IMR-90 (cell line): Measurements from ENCODE around the gene MORN4. TPM values are rescaled to one million over a fixed set of nuclear protein-coding genes. Genes with fewer than 3 reads are reported as not detected.

Experiments
- ATAC-seq: fragments of 200-7000 bp; cut with Tn5 transposase; 2 replicates; pipeline ENCODE4 v1.9.1; 2020; ENCODE audit warnings: low read depth, mild to moderate bottlenecking, moderate library complexity
- BruUV-seq: library from RNA; stranded (reverse); fragments of 400-500 nt; replicated peaks from 2 replicates; lab custom pipeline; 2021; lab: Mats Ljungman, UMichigan
- CTCF ChIA-PET: fragments of 300-600 bp; formaldehyde crosslinking; extraction: SDS; loops from one replicate; lab custom pipeline; 2021; ENCODE audit warnings: antibody characterized with exemption; lab: Yijun Ruan, JAX
- POLR2A ChIA-PET: fragments of 300-600 bp; sonication (Branson Sonifier 250); formaldehyde crosslinking; loops from one replicate; lab custom pipeline; 2022; ENCODE audit warnings: antibody characterized with exemption; ENCODE audit not compliant: unreplicated experiment; lab: Charles Lee
- DNase-seq: peaks from one replicate; pipeline ENCODE4 v3.0.0; 2013
- H2AFZ ChIP-seq: replicated peaks from 2 replicates; pipeline ENCODE3; 2013; ENCODE audit warnings: low read length, mild to moderate bottlenecking; ENCODE audit not compliant: poor library complexity
- H2AK5ac ChIP-seq: 2 replicates; pipeline ENCODE4 v1.6.1; 2013; ENCODE audit warnings: low read depth, low read length, inconsistent platforms
- H2AK9ac ChIP-seq: replicated peaks from 2 replicates; pipeline ENCODE3; 2013; ENCODE audit warnings: mild to moderate bottlenecking, low read depth, low read length, moderate library complexity; ENCODE audit not compliant: poor library complexity
- H2BK120ac ChIP-seq: 2 replicates; pipeline ENCODE4 v1.6.1; 2013; ENCODE audit warnings: low read depth, low read length, inconsistent platforms
- H2BK15ac ChIP-seq: 3 replicates; pipeline ENCODE4 v1.6.1; 2013; ENCODE audit warnings: low read depth, low read length, inconsistent platforms
- H2BK20ac ChIP-seq: 2 replicates; pipeline ENCODE4 v1.6.1; 2013; ENCODE audit warnings: low read depth, mild to moderate bottlenecking, inconsistent platforms, low read length, moderate library complexity
- H2BK5ac ChIP-seq: 2 replicates; pipeline ENCODE4 v1.6.1; 2013; ENCODE audit warnings: mild to moderate bottlenecking, low read depth, low read length, inconsistent platforms; ENCODE audit not compliant: poor library complexity, severe bottlenecking
- H3K14ac ChIP-seq: replicated peaks from 2 replicates; pipeline ENCODE4 v1.6.1; 2013; ENCODE audit warnings: low read depth, low read length, inconsistent platforms
- H3K18ac ChIP-seq: 2 replicates; pipeline ENCODE4 v1.6.1; 2013; ENCODE audit warnings: low read depth, low read length, control low read depth
- H3K23ac ChIP-seq: 2 replicates; pipeline ENCODE4 v1.6.1; 2013; ENCODE audit warnings: low read depth, low read length, inconsistent platforms
- H3K27ac ChIP-seq: 2 replicates; pipeline ENCODE4 v1.5.1; 2013; ENCODE audit warnings: mild to moderate bottlenecking, control low read depth, low read length; ENCODE audit not compliant: insufficient read depth
- H3K27me3 ChIP-seq: 2 replicates; pipeline ENCODE4 v1.6.1; 2013; ENCODE audit warnings: low read length; ENCODE audit not compliant: control insufficient read depth, insufficient read depth
- H3K36me3 ChIP-seq: 2 replicates; pipeline ENCODE4 v1.6.1; 2013; ENCODE audit warnings: low read length, mixed read lengths; ENCODE audit not compliant: control insufficient read depth, insufficient read depth
- H3K4ac ChIP-seq: 2 replicates; pipeline ENCODE4 v1.6.1; 2013; ENCODE audit warnings: low read depth, low read length, inconsistent platforms
- H3K4me1 ChIP-seq: 2 replicates; pipeline ENCODE4 v1.6.1; 2013; ENCODE audit warnings: low read length, mixed read lengths; ENCODE audit not compliant: control insufficient read depth, insufficient read depth
- H3K4me2 ChIP-seq: 2 replicates; pipeline ENCODE4 v1.6.1; 2013; ENCODE audit warnings: low read depth, mild to moderate bottlenecking, control low read depth, low read length, moderate library complexity
- H3K4me3 ChIP-seq: 2 replicates; pipeline ENCODE4 v1.5.1; 2013; ENCODE audit warnings: low read depth, mild to moderate bottlenecking, control low read depth, low read length, moderate library complexity; ENCODE audit not compliant: insufficient read depth
- H3K56ac ChIP-seq: 2 replicates; pipeline ENCODE4 v1.6.1; 2013; ENCODE audit warnings: low read length, inconsistent platforms; ENCODE audit not compliant: insufficient read depth; ENCODE audit errors: extremely low read depth
- H3K79me1 ChIP-seq, 2 experiments: 2 replicates each; pipeline ENCODE4 v1.6.1; 2013; ENCODE audit warnings: low read length in 2 of 2, inconsistent platforms in 1 of 2, low read depth in 1 of 2
- H3K9ac ChIP-seq: 2 replicates; pipeline ENCODE4 v1.6.1; 2013; ENCODE audit warnings: low read depth, low read length, control low read depth
- H3K9me1 ChIP-seq: 2 replicates; pipeline ENCODE4 v1.6.1; 2013; ENCODE audit warnings: low read length, inconsistent platforms; ENCODE audit not compliant: insufficient read depth
- H3K9me3 ChIP-seq: 2 replicates; pipeline ENCODE4 v1.6.1; 2013; ENCODE audit warnings: low read length; ENCODE audit not compliant: control insufficient read depth, insufficient read depth
- H4K20me1 ChIP-seq: 2 replicates; pipeline ENCODE4 v1.6.1; 2013; ENCODE audit warnings: low read length, inconsistent platforms; ENCODE audit not compliant: insufficient read depth
- H4K5ac ChIP-seq: 2 replicates; pipeline ENCODE4 v1.6.1; 2013; ENCODE audit warnings: mild to moderate bottlenecking, low read depth, low read length, control low read depth
- H4K8ac ChIP-seq, 2 experiments: 2 replicates each; pipeline ENCODE4 v1.6.1; 2013; ENCODE audit warnings: low read depth in 2 of 2, low read length in 2 of 2, control low read depth in 1 of 2, inconsistent platforms in 1 of 2
- H4K91ac ChIP-seq: 2 replicates; pipeline ENCODE4 v1.6.1; 2013; ENCODE audit warnings: low read depth, low read length, inconsistent platforms; ENCODE audit not compliant: insufficient read depth
- CHD1 ChIP-seq: IDR thresholded peaks from 2 replicates; pipeline ENCODE4 v1.6.1; 2012; ENCODE audit warnings: low read depth, low read length, improper control_type of control experiment
- MAFK ChIP-seq: IDR thresholded peaks from 2 replicates; pipeline ENCODE4 v1.6.1; 2012; ENCODE audit warnings: low read depth, low read length, improper control_type of control experiment
- MXI1 ChIP-seq: IDR thresholded peaks from 2 replicates; pipeline ENCODE4 v1.6.1; 2012; ENCODE audit warnings: low read depth, mild to moderate bottlenecking, low read length, moderate library complexity, borderline replicate concordance
- POLR2A ChIP-seq: IDR thresholded peaks from 2 replicates; pipeline ENCODE4 v1.6.1; 2012; ENCODE audit warnings: mild to moderate bottlenecking, low read depth, low read length
- RAD21 ChIP-seq: IDR thresholded peaks from 2 replicates; pipeline ENCODE4 v1.6.1; 2012; ENCODE audit warnings: low read length, improper control_type of control experiment
- RCOR1 ChIP-seq: IDR thresholded peaks from 2 replicates; pipeline ENCODE4 v1.6.1; 2012; ENCODE audit warnings: mild to moderate bottlenecking, low read length, improper control_type of control experiment; ENCODE audit not compliant: insufficient replicate concordance
- RFX5 ChIP-seq: IDR thresholded peaks from 2 replicates; pipeline ENCODE4 v1.8.0; 2012; ENCODE audit warnings: low read depth, mild to moderate bottlenecking, low read length, moderate library complexity
- SMC3 ChIP-seq: fragments of 150-350 bp; IDR thresholded peaks from 2 replicates; pipeline ENCODE4 v1.6.1; 2016; ENCODE audit warnings: low read depth, mild to moderate bottlenecking, antibody characterized with exemption, low read length, moderate library complexity
- USF2 ChIP-seq: fragments of 150-350 bp; IDR thresholded peaks from 2 replicates; pipeline ENCODE4 v1.6.1; 2017; ENCODE audit warnings: mild to moderate bottlenecking, antibody characterized with exemption, low read length, low read depth
- WGBS, 2 experiments: methylation state at CpG; one replicate each; pipeline versions ENCODE4 v1.1.5 to v1.1.7; 2013; ENCODE audit warnings: missing lambda C conversion rate in 2 of 2; ENCODE audit not compliant: insufficient read length in 1 of 2; ENCODE audit errors: extremely low coverage in 2 of 2; 5-methylcytosine and 5-hydroxymethylcytosine counted together
- dilution Hi-C: fragments of 300-500 bp; cut with HindIII; formaldehyde crosslinking; loops from one replicate; pipeline ENCODE4 v1.14.3; 2018; ENCODE audit warnings: low sequenced_read_pairs; ENCODE audit not compliant: unreplicated experiment
- in situ Hi-C: fragments of 300-500 bp; cut with MboI; formaldehyde crosslinking; loops from 3 replicates; pipeline ENCODE4 v1.14.3; 2019; ENCODE audit warnings: low sequenced_read_pairs, inconsistent platforms, mixed read lengths
- intact Hi-C: fragments of 100-400 bp; cut with micrococcal nuclease; formaldehyde crosslinking; loops from 2 replicates; pipeline ENCODE4 v1.10.0; 2022
- polyA plus RNA-seq, 3 experiments: library from polyadenylated mRNA; depleted of rRNA; stranded (reverse); fragments of >200 nt; gene quantifications; 2 replicates each; pipeline ENCODE4 v1.2.3, GENCODE V29; 2012; ENCODE audit warnings: low replicate concordance in 1 of 3
- total RNA-seq: library from RNA; depleted of rRNA; stranded (reverse); fragments of >200 nt; gene quantifications from 2 replicates; pipeline ENCODE4 v1.2.3, GENCODE V29; 2012
- TF ChIP-seq, protein P1 (sequence below): conservative IDR thresholded peaks from 2 replicates; pipeline ENCODE4 v1.5.1; 2012; ENCODE audit warnings: mild to moderate bottlenecking, low read depth, low read length, improper control_type of control experiment
- TF ChIP-seq, protein P2 (sequence below): fragments of 150-350 bp; IDR thresholded peaks from 2 replicates; pipeline ENCODE4 v1.6.1; 2016; ENCODE audit warnings: low read depth, mild to moderate bottlenecking, low read length, moderate library complexity, borderline replicate concordance

The MORN4 gene
- total and polyA plus RNA-seq, 2 of the 4 experiments (the other 2 are of a cell fraction): 3.2 to 8.4 TPM

DNA sequence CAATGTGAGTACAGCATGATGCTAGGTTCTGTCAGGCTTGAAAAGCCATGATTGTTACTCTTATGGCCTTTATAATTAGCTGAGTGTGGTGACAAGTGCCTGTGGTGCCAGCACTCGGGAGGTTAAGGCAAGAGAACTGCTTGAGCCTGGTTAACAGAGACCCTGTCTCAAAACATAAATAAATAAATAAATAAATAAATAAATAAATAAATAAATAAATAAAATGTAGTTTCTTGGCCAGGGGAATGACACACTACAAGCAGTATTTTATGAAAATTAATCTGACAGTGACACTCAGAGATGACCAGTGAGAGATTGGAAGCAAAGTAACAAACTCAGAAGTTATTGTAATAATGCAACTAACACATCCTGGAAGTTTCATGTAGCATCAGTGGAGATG lies 2.3 kb upstream of the MORN4 start:
- Histone ChIP-seq H2BK5ac (no peak overlapping the region), H2AK5ac (no peak overlapping the region), H3K18ac (no peak overlapping the region), H3K79me1 (peaks cover 3 to 18% of the 10 kb centered on the region in 2 experiments; a peak in 3 of 4 replicates), H4K20me1 (no peaks in the 10 kb centered on the region), H2AK9ac (no peak overlapping the region), H3K23ac (no peak overlapping the region), H3K4me1 (peaks cover 9% of the 10 kb centered on the region), H3K4me3 (no peak overlapping the region), H4K5ac (no peak overlapping the region), H3K9me1 (peaks cover 7% of the 10 kb centered on the region), H3K4ac (no peak overlapping the region), H3K9ac (no peak overlapping the region), H4K91ac (no peak overlapping the region), H3K56ac (no peak overlapping the region), H2BK120ac (no peak overlapping the region), H3K36me3 (no peaks in the 10 kb centered on the region), H3K9me3 (no peaks in the 10 kb centered on the region), H2AFZ (no peak overlapping the region), H4K8ac (no peak overlapping the region), H3K14ac (no peak overlapping the region), H2BK20ac (no peak overlapping the region), H3K27me3 (no peaks in the 10 kb centered on the region), H3K4me2 (no peak overlapping the region), H2BK15ac (no peak overlapping the region), H3K27ac (no peak overlapping the region)
- in situ Hi-C loops (no loop called here), dilution Hi-C loops (no loop called here), intact Hi-C loops (no loop called here)
- WGBS, 2 experiments: no CpG with 5 or more reads among the region's 1 CpG
- DNase-seq (no peak), ATAC-seq (no peak)
- no TSS peak for BruUV-seq
- ChIA-PET CTCF (no interaction called here), POLR2A (no interaction called here)
- TF ChIP-seq CHD1: no peak
- TF ChIP-seq POLR2A: no peak
- TF ChIP-seq, protein P1, sequence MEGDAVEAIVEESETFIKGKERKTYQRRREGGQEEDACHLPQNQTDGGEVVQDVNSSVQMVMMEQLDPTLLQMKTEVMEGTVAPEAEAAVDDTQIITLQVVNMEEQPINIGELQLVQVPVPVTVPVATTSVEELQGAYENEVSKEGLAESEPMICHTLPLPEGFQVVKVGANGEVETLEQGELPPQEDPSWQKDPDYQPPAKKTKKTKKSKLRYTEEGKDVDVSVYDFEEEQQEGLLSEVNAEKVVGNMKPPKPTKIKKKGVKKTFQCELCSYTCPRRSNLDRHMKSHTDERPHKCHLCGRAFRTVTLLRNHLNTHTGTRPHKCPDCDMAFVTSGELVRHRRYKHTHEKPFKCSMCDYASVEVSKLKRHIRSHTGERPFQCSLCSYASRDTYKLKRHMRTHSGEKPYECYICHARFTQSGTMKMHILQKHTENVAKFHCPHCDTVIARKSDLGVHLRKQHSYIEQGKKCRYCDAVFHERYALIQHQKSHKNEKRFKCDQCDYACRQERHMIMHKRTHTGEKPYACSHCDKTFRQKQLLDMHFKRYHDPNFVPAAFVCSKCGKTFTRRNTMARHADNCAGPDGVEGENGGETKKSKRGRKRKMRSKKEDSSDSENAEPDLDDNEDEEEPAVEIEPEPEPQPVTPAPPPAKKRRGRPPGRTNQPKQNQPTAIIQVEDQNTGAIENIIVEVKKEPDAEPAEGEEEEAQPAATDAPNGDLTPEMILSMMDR: no peak
- no peak for TF ChIP-seq RFX5
- TF ChIP-seq SMC3: no peak
- TF ChIP-seq, protein P2, sequence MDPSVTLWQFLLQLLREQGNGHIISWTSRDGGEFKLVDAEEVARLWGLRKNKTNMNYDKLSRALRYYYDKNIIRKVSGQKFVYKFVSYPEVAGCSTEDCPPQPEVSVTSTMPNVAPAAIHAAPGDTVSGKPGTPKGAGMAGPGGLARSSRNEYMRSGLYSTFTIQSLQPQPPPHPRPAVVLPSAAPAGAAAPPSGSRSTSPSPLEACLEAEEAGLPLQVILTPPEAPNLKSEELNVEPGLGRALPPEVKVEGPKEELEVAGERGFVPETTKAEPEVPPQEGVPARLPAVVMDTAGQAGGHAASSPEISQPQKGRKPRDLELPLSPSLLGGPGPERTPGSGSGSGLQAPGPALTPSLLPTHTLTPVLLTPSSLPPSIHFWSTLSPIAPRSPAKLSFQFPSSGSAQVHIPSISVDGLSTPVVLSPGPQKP: no peak
- no peak for TF ChIP-seq USF2
- no peak for TF ChIP-seq MAFK
- TF ChIP-seq RAD21: no peak
- TF ChIP-seq MXI1: no peak
- TF ChIP-seq RCOR1: no peak
